Stimulated activated CD4-positive, alpha-beta T cell treated with anti-CD3 and anti-CD28 coated beads, Interleukin-4, amount 100 ng/mL, for 48 hours (primary cell): Measurements from ENCODE around the gene DBN1.

Experiments used
- DNase-seq, 2 donors: peaks; one replicate each; pipeline ENCODE4 v3.0.0-alpha.2; 2020; ENCODE audit warnings: low read depth in 2 of 2

The DBN1 gene

DNA sequence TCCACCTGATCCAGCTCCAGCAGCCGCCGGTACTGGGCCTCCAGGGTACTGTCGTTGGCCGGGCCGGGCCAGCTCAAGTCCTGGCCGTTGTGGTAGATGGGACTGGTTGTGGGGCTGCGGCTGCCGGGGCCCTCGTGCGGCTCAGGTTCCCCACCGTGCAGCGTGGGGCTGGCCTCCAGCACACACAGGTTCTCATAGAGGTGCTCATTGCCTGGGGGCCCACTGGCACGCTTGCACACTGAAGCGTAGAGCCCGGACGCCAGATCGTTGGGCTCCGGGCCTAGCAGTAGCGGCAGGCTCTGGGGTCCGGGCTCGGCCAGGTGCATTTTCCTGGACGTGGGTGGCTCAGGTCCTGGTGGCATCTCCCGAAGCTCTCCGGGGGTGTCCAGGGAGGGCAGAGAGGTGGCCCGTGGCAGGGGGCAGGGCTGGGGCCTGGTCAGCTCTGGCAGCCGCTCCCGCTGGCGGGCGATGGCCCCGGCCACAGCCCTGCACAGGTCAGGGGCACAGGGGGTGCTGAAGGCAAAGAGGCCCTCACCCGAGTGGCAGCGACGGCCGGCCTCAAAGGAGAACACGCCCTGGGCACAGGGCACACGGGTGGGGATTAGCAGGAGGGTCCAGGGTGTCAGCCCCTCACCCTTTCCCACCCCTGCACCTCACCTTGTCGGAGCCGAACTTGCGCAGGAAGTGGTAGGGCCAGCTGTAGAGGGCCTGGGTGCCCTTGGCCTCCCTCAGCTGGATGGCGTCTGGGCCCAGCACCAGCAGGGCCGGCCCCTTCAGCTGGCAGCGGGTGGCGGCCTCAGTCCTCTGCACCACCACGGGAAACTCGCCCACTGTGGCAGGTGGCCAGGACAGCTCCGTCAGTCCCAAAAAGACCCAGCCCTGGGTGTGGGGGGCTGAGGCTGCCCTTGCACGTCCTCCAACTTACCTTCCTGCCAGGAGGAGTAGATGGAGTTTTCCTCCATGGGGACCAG is 30.9 kb upstream of the DBN1 start:
- no peak for DNase-seq

DNA sequence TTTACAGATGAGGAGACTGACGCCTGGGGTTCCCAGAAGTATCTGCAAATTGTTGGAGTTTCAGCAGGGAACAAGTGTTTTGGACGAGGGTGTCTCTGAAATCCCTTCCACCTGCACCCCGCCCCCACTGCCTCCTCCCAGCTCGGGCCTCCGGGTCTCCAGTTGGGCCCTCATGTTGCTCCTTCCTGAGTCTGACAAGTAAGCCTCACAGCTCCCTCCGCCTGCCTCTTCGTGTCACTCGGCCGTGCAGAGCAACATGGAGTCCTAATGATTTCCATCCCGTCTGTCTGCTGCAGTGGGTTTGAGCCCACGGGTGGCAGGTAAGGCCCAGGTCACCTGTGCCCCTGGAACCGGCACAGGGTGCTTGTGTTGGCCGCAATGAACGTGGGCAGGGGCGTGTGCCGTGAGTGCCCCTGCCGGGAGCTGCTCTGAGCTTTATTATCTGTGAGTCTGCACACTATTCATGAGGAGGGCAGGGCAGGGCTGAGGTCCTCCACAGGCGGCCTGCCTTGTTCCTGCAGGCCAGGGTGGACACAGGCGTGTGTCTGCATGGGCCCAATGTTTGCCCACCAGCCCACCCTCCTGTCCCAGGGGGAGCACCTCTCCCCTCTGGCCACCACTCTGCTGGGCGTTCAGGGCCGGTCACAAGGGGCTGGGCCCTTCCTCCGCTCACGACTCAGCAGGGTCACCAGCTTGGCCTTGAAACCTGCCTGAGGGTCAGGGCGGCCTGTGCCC is 30.1 kb upstream of the DBN1 start:
- DNase-seq, result no peak

DNA sequence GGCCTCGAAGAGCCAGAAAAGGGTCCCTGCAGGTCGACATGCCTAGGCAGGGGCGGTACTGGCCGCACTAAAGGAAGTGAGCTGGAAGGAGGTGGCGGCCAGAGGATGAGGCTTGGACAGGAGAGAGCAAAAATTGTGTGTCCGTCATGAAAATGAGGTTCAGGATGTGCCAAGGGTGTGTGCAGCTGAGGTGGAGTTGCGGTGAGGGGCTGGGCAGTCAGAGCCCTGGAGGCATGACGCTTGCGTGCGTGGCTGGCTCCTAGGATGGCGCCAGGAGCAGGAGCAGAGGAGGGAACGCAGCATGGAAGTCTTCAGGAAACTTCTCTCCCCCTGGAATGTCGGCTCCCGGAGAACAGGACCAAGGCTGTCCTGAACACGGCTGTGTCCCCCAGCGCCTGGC is 29.5 kb upstream of the DBN1 start:
- no peak for DNase-seq

DNA sequence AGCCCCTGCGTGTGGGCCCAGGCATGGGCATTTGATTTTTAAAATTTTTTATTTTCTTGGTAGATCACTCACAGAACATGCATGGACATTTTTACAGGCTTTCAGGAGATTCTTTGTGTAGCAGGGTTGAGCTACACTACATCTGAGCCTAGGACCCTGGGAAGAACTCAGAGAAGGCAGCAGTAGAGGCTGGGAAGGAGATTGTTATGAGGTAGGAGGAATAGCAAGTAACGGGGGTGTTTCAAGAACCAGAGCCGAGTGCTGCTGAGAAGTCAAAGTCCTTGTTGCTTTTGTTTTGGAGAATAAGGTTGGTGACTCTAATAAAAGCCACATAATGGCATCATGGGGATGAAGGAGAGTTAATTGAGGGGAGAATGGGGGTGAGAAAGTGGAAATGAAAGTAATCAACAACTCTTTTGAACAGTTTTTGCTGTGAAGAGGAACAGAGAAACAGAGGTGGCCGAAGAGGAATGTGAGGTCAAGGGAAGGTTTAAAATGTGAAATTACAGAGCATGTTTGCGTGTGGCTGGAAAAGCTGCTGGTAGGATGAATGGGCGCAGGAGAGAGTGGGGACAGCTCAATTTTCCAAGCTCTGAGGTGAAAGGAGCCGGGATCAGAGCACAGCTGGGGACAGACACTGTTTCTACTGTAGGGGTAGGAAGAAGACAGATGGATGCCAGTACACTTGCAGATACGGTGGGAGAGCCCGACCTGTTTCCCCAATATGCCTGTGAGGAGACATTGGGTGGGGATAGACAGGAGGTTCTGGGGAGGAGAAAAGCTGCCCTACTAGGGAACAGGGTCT is 28.6 kb upstream of the DBN1 start:
- no peak for DNase-seq

DNA sequence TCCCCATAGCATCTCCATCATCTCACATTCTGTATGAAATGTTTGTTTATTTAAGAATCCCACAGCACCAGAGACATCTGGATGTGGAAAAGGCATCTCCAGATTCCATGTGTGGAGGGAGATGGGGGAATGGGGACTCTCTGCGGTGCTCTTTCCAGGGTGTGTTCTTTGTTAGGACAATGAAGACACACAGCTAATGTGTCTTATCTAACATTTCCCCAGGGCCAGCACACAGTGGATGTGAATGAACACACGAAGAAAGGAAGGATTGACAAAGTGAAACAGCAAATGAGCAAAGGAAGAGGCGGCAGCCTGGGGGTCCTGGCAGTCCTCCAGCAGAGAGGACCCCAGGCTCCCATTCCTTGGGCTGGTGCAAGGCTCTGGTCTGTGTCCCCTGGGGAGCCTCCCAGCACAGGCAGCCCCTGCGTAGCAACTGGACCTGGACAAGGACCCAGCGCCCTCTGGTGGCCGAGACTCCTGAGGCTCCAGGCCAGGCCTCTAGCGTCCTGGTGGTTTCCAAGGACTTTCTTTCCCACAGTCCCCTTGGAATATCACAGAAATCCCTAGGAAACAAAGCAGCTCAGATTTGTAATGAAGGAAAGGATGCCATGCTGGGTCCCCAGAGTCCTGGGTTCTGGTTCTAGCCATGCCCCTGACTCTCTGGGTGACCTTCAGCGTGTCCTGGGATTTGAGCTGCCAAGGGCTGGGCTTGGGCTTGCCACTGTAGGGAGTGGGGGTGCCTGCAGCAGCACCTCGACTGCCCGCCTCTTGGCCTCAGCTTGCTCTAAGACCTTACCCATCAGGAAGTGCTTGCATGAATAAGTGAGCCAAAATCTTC is 27.5 kb upstream of the DBN1 start:
- peak; percentile 80 to 89 for DNase-seq

DNA sequence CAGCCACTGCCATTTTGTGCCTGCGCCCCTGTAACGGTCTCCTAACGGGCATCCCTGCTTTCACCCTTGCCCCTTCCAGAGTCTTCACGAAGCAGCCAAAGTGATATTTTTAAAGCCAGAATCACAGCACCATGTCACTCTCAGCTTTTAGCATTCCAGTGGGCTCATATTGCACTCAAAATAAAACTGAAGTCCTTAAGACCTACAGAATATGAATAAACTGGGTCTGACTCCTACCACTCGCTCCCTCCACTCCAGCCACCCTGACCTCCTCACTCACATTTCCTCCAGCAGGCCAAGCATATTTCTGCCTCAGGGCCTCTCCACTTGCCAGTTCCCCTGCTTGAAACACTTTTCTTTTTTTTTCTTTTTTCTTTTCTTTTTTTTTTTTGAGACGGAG is 26.4 kb upstream of the DBN1 start:
- DNase-seq, result no peak

DNA sequence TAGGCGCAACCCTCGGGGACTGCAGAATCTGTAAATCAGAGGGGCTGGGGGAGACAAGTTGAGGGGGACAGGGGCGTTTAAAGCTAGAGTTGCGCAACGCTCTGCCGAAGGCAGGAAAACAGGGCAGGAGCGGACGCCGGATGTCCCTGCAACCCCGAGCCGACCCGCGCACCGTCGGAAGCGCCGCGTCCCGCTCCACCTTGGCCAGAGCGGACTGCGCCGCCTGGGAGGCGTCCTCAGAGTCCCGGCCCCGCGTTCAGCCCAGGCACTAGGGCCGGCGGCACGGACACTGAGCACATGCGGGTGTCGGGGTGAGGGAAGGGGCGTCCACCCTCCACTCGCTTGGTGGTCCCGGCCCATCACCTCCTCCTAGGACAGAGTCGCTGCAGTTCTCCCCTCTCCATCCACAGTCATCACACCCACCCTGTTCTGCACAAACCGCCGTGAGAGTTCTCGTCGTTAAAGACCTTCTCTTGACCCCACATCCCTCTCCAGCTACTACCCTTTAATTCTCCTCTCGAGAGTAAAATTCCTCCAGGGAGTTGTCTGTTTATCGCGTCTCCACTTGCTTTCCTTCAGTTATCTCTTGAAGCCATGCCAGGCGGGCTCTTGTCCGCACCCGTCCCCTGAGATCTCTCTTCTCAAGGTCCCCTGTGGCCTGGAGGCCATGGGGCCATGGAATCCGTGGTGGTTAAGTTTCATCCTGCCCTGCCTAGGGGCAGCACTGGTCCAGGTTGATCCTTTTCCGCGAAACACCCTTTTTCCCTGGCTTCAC is 24.8 kb upstream of the DBN1 start:
- no peak for DNase-seq

DNA sequence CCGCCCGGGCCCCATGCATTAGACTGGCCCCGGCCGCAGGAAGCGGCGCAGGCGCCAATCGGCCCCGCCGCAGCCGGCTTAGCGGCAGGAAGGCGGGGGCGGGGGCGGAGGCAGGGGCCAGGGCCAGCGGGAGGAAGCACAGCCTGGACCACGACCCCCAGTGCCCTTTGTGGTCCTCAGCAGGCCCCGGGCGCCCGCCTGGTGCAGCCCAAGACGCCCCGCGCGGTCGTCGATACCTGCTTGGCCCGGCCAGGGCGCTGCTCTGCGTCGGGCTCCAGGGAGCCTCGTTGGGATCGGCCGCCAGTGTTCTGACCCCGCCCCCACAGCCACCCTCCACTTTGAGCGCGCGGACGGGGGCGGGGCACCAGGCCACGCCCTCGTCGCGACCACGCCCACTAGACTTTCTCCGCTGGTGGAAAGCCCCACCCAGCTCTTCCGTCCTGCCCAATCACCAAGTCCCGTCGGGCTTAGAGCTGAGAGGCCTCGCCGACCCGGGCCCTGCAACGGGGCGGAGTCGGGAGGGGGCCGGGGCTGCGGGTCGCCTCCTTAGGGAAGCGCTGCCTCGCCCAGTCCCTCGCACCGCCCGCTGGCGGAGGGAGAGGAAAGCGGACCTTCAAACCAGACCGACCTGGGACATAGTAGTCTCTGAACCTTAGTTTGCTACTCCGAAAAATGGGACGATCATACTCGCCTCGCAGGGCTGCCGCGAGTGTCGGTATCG is 24.0 kb upstream of the DBN1 start, which contains the start of gene PDLIM7:
Gene PDLIM7 (minus strand): TSS at position 313 of the 721 bp plus-strand sequence. CDS start 1,092 bp downstream, outside the sequence.
- DNase-seq, result peak; percentile 94 to 96

DNA sequence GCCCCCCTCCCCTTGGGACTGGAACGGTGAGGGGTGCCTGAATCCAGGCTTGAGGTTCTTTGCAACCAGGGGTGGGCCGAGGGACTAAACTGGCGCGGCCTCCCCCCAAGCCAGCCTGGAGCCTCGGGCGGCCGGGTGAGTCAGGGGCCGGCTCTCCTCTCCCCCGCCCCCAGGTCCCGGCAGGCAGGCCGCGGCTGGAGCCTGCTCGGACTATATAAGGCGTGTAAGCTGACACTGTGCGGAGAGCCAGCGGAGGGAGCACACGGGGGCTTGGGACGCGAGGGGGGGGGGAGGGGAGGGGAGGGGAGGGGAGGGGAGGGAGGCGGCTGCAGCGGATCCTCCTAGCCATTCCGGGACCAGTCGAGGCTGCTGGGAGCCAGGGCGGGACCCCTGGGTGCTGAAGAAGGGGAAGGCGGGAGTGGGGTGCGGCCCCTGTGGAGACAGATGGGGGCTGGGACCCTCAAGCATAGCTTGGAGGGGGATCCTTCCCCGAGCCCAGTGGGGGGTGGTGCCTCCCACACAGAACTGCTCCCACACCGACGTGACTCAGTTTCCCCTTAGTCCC is 23.4 kb upstream of the DBN1 start:
- DNase-seq, result no peak

DNA sequence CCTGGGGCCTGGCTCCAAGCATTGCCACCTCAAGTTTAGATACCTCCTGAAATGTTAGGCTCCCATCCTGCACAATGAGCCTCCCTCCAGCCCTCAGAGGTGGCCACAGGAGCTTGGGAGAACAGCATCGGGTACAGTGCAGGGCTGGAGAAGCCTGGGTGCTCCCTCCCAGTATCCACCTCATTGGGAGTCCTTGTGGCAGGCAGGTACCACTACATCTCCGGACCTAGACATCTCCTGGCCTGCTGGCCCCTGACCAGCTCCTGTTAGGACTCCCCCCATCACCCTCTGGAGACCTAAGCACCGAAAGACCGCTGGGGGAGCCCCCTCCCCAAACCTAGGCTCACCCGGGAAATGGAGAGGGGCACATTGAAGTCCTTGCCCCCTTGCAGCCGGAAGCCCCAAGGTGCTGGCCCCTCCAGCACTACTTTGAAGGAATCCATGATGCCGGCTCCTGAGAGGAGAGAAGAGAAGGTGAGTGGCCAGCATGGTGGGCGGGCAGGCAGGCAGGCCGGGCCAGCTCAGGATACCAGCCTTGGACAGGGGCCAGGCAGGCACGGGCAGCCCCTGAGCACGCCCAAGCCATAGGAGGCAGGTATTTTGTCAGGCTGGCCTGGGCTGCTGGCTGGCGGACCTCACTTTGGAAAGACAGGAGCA is 22.8 kb upstream of the DBN1 start:
- no peak for DNase-seq

DNA sequence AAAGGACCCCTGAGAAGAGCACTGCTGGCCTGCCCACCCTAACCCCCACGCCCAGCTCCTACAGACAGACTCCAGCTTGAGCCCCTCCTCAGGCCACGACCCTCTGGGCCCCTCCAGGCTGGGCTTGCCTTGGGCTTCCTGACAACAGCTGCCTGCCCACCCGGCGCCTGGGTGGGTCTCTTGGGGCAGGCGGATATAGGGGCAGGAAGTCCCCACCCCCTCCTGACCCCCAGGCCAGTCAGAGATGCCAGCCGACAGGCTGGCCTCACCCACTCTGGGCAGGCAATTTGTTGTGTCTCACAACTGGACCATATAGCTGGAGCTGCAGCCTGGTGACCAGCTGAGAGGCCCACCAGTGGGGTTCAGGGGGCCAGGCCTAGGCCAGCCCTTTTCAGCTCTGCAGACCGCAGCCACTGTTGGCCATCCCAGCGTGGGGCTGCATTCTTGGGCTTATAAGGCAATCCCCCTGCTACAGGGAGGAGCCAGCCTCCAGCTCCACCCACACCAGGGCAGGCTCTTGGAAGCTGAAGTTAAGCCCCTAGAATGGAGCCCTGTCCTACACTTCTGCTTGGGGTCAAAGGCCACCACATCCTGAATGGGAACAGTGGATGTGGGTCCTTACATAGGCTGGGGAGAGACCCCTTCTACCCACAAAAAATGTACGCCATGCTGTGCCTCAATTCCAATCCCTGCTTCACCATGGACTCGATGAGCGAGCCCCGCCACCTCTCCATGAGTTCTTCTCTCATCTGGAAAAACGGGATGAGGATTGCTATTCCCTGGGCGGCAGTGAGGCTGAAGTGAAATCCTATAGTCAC is 22.0 kb upstream of the DBN1 start:
- DNase-seq, result no peak

DNA sequence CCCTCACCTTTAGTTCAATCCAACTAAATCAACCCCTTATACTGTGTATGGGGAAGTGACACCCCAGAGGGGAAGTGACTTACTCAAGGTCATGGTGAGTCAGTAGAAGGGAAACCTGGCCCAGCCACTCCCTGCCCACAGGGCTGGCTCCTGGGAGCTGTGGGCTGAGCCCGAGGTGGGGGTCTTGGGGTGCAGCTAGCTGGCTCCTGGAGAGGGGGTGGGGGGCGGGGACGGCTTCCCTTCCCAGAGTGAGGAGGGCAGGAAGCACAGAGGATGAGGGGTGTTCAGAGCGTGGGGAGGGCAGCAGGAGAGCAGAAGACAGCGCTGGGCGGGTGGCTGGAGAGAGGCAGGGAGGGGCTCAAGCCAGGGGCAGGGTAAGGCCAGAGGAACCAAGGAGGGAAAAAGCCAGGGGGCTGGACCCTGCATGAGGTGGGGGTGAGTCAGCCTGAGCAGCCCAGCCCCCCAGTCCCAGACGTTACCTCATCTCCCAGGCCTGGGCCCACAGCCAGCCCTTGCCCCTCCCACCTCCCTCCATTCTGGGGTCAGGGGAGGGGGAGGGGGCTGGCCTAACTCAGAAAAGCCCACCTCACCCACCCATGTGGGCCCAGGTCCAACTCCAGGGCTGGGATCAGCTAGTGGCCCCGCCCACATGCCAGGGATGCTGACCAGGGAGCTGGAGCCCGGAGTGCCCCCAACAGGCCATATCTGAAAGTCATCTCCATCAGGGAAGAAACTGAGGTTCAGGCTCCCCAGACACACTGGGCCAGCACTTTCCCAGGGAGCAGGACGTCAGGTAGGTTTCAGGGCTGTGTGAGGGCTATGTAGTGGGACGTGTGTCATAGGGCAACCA is 21.1 kb upstream of the DBN1 start:
- DNase-seq, result no peak

DNA sequence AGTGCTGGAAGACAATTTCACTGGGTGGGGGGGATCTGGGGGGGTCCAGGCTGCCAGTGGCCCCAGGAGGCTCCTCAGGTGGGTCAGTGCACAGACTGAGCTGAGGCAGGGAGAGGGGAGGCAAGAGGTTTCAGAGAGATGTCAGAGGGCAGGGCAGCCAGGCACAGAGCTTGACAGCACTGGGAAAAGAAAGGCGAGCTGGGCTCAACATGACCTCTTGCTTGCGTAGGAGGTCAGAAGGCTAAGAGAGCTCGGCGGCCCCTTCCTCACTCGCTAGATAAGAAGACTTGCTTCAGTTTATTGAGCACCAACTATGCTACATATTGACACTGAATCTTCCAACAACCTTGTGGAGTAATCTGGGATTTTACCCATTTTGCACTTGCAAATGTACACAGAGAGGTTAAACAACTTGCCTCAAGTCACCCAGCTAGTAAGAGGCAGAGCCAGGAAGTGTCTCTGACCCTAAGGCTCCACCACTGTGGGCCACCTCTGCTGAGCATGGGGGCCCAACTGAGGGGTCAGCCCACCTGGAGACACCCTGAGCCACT is 20.4 kb upstream of the DBN1 start:
- no peak for DNase-seq

DNA sequence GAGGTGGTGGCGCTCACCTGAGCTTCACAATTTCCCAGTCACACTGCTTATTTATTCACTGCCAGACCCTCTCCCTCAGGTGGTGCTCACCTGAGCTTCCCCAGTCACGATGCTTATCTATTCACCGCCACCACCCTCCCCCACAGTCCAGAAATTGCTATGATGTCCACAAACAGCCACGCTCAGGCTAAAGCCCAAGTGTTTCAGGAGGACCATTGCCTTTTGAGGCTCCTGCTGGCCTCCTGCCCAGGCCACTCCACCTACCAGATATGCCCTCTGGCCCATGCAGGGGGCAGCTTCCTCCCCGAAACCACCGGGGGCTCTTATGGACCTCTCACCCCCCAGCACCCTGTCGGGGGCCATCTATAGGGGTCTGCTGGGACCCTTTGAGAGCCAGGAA is 19.4 kb upstream of the DBN1 start:
- no peak for DNase-seq

DNA sequence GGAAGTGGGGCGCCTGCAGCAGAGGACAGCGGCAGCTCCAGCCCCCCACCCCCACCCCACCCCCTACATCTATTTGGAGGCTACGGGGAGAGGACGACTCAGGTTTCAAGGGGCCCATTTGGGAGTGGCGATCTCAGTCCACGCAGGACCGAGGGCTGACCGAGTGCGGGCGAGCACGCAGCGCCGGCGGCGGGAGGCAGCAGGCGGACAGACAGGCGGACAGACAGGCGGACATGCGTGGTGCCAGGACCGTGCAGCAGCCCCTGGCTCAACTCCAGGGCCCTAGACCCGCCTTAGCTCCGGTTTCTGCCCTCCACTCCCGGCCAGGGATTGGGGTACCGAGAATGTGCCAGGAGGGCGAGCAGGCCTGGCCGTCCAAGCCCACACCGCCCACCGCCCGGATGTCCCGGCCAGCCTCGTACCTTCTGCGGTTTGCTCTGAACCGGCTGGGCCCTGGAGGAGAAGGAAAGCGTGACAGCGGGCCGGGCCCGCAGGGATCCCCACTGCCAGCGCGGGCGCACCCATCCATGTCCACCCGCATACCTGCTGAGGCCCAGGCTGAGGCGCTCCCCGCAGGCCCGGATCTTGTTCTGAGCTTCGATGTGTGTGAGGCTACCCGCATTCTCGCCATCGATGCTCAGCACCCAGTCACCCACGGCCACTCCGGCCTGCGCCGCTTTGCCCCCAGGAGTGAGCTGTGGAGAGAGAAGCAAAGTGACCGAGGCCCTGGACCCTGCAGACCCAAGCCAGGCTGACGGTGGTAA is 18.7 kb upstream of the DBN1 start:
- no peak for DNase-seq

DNA sequence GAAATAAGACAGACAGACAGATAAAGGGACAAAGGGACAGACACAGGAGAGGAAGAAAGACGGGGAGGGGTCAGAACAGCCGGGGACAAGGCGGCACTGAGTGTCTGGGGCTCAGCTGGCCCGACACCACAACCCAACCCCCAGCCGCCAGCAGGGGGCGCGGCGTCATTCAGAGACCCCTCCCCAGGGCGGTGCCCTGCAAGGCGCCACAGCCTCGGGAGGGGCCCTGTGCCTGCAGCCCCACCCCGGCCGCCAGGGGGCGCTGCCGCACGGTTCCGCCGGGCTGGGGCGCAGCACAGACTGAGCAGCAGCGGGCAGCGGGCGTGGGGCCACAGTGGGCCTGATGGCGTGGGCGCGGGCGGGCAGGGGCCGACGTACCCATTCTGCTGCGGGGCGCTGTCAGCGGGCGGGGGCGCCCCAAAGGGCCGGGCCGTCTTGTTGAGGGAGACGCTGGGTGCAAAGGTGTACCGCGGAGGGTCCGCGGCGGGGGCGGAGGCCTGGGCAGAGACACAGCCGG is 18.1 kb upstream of the DBN1 start:
- peak in 1 of 2 donors; percentile 50 for DNase-seq
